GM06990 (cell line): ENCODE results near the gene GPRIN1.

Experiments used
- DNase-seq: peaks from one replicate; pipeline ENCODE4 v3.0.0-alpha.2; 2011; ENCODE audit not compliant: insufficient read length; ENCODE audit errors: extremely low read depth
- H3K27me3 ChIP-seq: replicated peaks from 2 replicates; pipeline ENCODE4 v1.6.0; 2011; ENCODE audit warnings: low read length; ENCODE audit not compliant: control insufficient read depth, insufficient read depth
- H3K36me3 ChIP-seq: 2 replicates; pipeline ENCODE4 v1.5.1; 2011; ENCODE audit warnings: low read length; ENCODE audit not compliant: control insufficient read depth, insufficient read depth
- H3K4me3 ChIP-seq: replicated peaks from 2 replicates; pipeline ENCODE4 v1.5.1; 2011; ENCODE audit warnings: low read depth, mild to moderate bottlenecking, control low read depth, low read length
- CTCF ChIP-seq: IDR thresholded peaks from 2 replicates; pipeline ENCODE4 v1.5.1; 2011; ENCODE audit warnings: low read length, control low read depth, mild to moderate bottlenecking, inconsistent platforms; ENCODE audit not compliant: insufficient read depth, poor library complexity, severe bottlenecking

GPRIN1 gene

GRCh38 chr5:176654856-176655255, 44.9 kb upstream of the GPRIN1 start:
- Histone ChIP-seq H3K27me3 (no peaks in the 10 kb centered on the region), H3K36me3 (peaks cover 1% of the 10 kb centered on the region; the same call in 1 of the 2 replicates), H3K4me3 (no peak overlapping the region)
- TF ChIP-seq CTCF = no peak
- DNase-seq = no peak

GRCh38 chr5:176653401-176654385, 43.7 kb upstream of the GPRIN1 start:
- no peak for TF ChIP-seq CTCF
- H3K27me3 ChIP-seq = no peaks in the 10 kb centered on the region
- H3K36me3 ChIP-seq = peaks cover 1% of the 10 kb centered on the region; the same call in 1 of the 2 replicates
- no peak overlapping the region for H3K4me3 ChIP-seq
- DNase-seq = no peak

- Histone ChIP-seq H3K36me3 (peaks cover under 1% of the 10 kb centered on the region; the same call in 1 of the 2 replicates), H3K4me3 (no peak overlapping the region), H3K27me3 (no peaks in the 10 kb centered on the region)
- no peak for TF ChIP-seq CTCF
- no peak for DNase-seq
These were observed 42.2 kb upstream of the GPRIN1 start for GRCh38 chr5:176652136-176652535.

- Histone ChIP-seq H3K4me3 (no peak overlapping the region), H3K36me3 (no peaks in the 10 kb centered on the region), H3K27me3 (no peaks in the 10 kb centered on the region)
- no peak for DNase-seq
- TF ChIP-seq CTCF = no peak
These were observed 41.6 kb upstream of the GPRIN1 start for GRCh38 chr5:176651472-176651980.

GRCh38 chr5:176650354-176650884, 40.5 kb upstream of the GPRIN1 start:
- no peak for DNase-seq
- Histone ChIP-seq H3K27me3 (no peaks in the 10 kb centered on the region), H3K4me3 (no peak overlapping the region), H3K36me3 (no peaks in the 10 kb centered on the region)
- TF ChIP-seq CTCF = no peak
